Measurements from ENCODE around the gene WWC2. TPM values are rescaled to one million over a fixed set of nuclear protein-coding genes. Genes with fewer than 3 reads are reported as not detected.

Gene WWC2
- total RNA-seq, 2 experiments from 2014 or later = not detected

GRCh38 chr4:183276106-183276505 lies 177.0 kb downstream of the WWC2 start:
- DNase-seq (ENCODE audit: low spot score) = no peak
- no peaks in the 10 kb centered on the region for H3K36me3 ChIP-seq (ENCODE audit: insufficient read depth, low read length)
- no peak overlapping the region for H3K4me3 ChIP-seq (ENCODE audit: low read depth, low read length, poor library complexity, severe bottlenecking)
- ChIA-PET CTCF (ENCODE audit: unreplicated experiment) (no interaction called here), POLR2A (no interaction called here)
- BruUV-seq (replicated peaks) = no TSS peak
- no peaks in the 10 kb centered on the region for H3K9me2 ChIP-seq (ENCODE audit: insufficient read depth, low read length)
- no peak overlapping the region for H3K27ac ChIP-seq (ENCODE audit: low read depth, low read length, poor library complexity, severe bottlenecking)
- H2AFZ ChIP-seq (ENCODE audit: low read length) = no peak overlapping the region
- H3K79me2 ChIP-seq (ENCODE audit: insufficient read depth, low read depth, low read length) = no peaks in the 10 kb centered on the region
- peaks cover 12% of the 10 kb centered on the region; the same call in 1 of the 2 replicates for H3K9me3 ChIP-seq (ENCODE audit: low read length)
- intact Hi-C loops (cut with micrococcal nuclease; ENCODE audit: unreplicated experiment) = no loop called here
- H4K20me1 ChIP-seq (ENCODE audit: insufficient read depth, low read length) = no peaks in the 10 kb centered on the region
- H3K4me2 ChIP-seq (ENCODE audit: low read length) = no peak overlapping the region
- H3K4me1 ChIP-seq (ENCODE audit: insufficient read depth, low read length, poor library complexity, severe bottlenecking) = no peaks in the 10 kb centered on the region
- TF ChIP-seq, protein P1, sequence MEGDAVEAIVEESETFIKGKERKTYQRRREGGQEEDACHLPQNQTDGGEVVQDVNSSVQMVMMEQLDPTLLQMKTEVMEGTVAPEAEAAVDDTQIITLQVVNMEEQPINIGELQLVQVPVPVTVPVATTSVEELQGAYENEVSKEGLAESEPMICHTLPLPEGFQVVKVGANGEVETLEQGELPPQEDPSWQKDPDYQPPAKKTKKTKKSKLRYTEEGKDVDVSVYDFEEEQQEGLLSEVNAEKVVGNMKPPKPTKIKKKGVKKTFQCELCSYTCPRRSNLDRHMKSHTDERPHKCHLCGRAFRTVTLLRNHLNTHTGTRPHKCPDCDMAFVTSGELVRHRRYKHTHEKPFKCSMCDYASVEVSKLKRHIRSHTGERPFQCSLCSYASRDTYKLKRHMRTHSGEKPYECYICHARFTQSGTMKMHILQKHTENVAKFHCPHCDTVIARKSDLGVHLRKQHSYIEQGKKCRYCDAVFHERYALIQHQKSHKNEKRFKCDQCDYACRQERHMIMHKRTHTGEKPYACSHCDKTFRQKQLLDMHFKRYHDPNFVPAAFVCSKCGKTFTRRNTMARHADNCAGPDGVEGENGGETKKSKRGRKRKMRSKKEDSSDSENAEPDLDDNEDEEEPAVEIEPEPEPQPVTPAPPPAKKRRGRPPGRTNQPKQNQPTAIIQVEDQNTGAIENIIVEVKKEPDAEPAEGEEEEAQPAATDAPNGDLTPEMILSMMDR (conservative IDR thresholded peaks at IDR 0.05; ENCODE audit: low read length) = no peak
- TF ChIP-seq EZH2phosphoT487 (IDR thresholded peaks at IDR 0.05; ENCODE audit: borderline replicate concordance, low read depth, low read length) = no peak

DNA sequence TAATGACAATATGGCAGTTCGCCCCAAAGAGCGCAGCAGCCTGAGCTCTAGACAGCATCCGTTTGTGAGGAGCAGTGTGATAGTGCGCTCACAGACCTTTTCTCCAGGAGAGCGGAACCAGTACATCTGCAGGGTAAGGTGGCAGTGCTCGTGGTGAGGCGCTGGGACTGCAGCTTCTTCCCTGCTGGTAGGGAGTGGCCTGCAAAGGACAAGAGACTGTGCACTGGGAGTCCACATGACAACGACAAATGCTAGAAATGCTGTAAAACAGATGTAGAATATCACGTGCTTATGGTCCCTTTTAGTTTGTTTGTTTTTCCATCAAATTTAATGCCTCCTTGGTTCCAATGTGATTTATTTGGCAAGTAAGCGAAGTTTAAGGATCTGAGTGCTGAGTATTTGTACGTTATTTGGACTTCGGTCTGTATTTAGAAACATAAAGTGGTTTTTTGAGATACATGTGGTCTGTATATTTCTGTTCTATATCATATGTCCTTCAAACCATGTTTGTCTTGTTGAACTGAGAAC lies 185.3 kb downstream of the WWC2 start:
- no TSS peak for BruUV-seq (replicated peaks)
- Histone ChIP-seq H2AFZ (ENCODE audit: low read length) (no peak overlapping the region), H3K4me3 (ENCODE audit: low read depth, low read length, poor library complexity, severe bottlenecking) (no peak overlapping the region), H3K4me2 (ENCODE audit: low read length) (no peak overlapping the region), H4K20me1 (ENCODE audit: insufficient read depth, low read length) (no peaks in the 10 kb centered on the region), H3K36me3 (ENCODE audit: insufficient read depth, low read length) (no peaks in the 10 kb centered on the region), H3K9me2 (ENCODE audit: insufficient read depth, low read length) (no peaks in the 10 kb centered on the region), H3K4me1 (ENCODE audit: insufficient read depth, low read length, poor library complexity, severe bottlenecking) (no peaks in the 10 kb centered on the region), H3K79me2 (ENCODE audit: insufficient read depth, low read depth, low read length) (no peaks in the 10 kb centered on the region), H3K27ac (ENCODE audit: low read depth, low read length, poor library complexity, severe bottlenecking) (no peak overlapping the region), H3K9me3 (ENCODE audit: low read length) (no peaks in the 10 kb centered on the region)
- intact Hi-C loops (cut with micrococcal nuclease; ENCODE audit: unreplicated experiment) = no loop called here
- CTCF ChIA-PET (ENCODE audit: unreplicated experiment) = no interaction called here
- POLR2A ChIA-PET = no interaction called here
- TF ChIP-seq, protein P1 (conservative IDR thresholded peaks at IDR 0.05; ENCODE audit: low read length) = no peak
- TF ChIP-seq EZH2phosphoT487 (IDR thresholded peaks at IDR 0.05; ENCODE audit: borderline replicate concordance, low read depth, low read length) = no peak
- no peak for DNase-seq (ENCODE audit: low spot score)

DNA sequence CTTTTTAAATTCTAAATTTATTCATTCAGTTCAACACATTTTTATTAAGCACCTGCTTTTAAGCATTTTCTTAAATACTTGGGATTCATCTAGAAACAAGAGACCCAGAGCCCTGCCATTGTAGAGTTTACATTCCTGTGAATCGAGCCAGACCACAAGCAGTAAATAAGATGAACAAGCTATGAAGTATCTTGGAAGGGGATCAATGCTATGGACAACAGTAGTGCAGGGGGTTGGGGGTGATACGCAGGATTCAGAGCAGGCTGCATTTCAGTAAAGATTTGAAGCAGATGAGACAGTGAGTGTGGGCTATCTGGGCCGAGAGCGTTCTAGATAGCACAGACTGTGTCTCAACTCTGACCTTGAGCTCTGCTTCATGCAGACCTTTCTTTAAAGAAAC lies 185.9 kb downstream of the WWC2 start:
- ChIA-PET CTCF (ENCODE audit: unreplicated experiment) (no interaction called here), POLR2A (no interaction called here)
- H3K27ac ChIP-seq (ENCODE audit: low read depth, low read length, poor library complexity, severe bottlenecking) = no peak overlapping the region
- H3K9me2 ChIP-seq (ENCODE audit: insufficient read depth, low read length) = no peaks in the 10 kb centered on the region
- no peaks in the 10 kb centered on the region for H3K4me1 ChIP-seq (ENCODE audit: insufficient read depth, low read length, poor library complexity, severe bottlenecking)
- H3K4me3 ChIP-seq (ENCODE audit: low read depth, low read length, poor library complexity, severe bottlenecking) = no peak overlapping the region
- TF ChIP-seq, protein P1 (conservative IDR thresholded peaks at IDR 0.05; ENCODE audit: low read length) = no peak
- no peak for TF ChIP-seq EZH2phosphoT487 (IDR thresholded peaks at IDR 0.05; ENCODE audit: borderline replicate concordance, low read depth, low read length)
- no peak for DNase-seq (ENCODE audit: low spot score)
- intact Hi-C loops (cut with micrococcal nuclease; ENCODE audit: unreplicated experiment) = no loop called here
- no peaks in the 10 kb centered on the region for H3K79me2 ChIP-seq (ENCODE audit: insufficient read depth, low read depth, low read length)
- BruUV-seq (replicated peaks) = no TSS peak
- H3K36me3 ChIP-seq (ENCODE audit: insufficient read depth, low read length) = no peaks in the 10 kb centered on the region
- H3K9me3 ChIP-seq (ENCODE audit: low read length) = no peaks in the 10 kb centered on the region
- H3K4me2 ChIP-seq (ENCODE audit: low read length) = no peak overlapping the region
- no peaks in the 10 kb centered on the region for H4K20me1 ChIP-seq (ENCODE audit: insufficient read depth, low read length)
- H2AFZ ChIP-seq (ENCODE audit: low read length) = no peak overlapping the region
